ENCODE measurements around the gene NACAD. TPM values are rescaled to one million over a fixed set of nuclear protein-coding genes. Genes with fewer than 3 reads are reported as not detected.

Gene NACAD
- total and polyA plus RNA-seq, 2 of the 4 experiments (the other 2 are of a cell fraction) = 0.54 to 2.2 TPM

DNA sequence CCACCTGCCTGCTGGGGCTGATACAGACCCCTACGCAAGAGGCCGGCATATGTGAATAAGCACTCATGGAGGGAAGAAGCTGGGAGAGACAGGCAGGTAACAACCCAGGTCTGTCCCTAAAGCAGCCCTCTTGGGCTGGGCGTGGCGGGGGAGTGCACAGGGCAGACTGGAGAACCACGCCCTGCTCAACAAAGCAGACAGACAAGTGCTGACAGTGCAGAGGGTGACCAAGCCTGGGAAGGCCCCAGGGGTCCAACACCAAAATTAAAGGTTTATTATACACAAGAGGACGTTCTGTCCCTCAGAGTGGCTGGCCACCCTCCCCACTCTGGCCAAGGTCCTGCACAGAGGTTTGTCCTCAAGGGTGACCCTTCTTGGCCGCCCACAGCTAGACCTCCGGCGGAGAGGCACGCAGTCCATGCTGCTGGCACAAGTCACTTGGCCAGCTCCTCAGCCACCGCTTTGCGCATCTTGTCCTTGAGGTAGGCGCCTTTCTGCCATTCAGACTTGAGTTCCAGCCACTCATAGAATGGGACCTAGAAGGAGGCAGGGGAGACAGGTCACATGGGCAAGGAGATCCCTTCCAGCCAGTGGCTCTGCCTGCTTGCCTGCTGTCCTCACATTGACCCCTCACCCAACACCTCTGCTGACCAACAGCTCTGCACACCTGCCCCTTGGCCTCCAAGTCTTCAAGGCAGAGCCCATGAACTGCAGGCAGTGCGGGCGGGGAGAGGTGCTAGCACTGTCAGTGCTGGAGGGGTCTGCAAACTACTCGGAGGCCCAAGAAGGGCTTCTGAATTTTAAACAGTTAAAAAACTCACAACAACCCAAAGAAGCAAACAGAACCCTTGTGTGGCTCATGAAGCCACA lies 11.4 kb upstream of the NACAD start:
- no peak overlapping the region for H2BK20ac ChIP-seq (ENCODE audit: low read depth, low read length)
- no peak overlapping the region for H2AK5ac ChIP-seq (ENCODE audit: low read depth, low read length)
- H3K79me1 ChIP-seq (ENCODE audit: low read depth in 1 of 2, low read length in 2 of 2) = peaks cover 10 to 15% of the 10 kb centered on the region in 2 experiments
- H3K9me3 ChIP-seq (ENCODE audit: control insufficient read depth, insufficient read depth, low read length) = no peaks in the 10 kb centered on the region
- peaks cover 6% of the 10 kb centered on the region for H4K20me1 ChIP-seq (ENCODE audit: insufficient read depth, low read length)
- no peak overlapping the region for H3K4me2 ChIP-seq (ENCODE audit: low read depth, low read length)
- DNase-seq (no peak), ATAC-seq (ENCODE audit: low read depth) (no peak)
- POLR2A ChIA-PET (ENCODE audit: unreplicated experiment) = no interaction called here
- H4K91ac ChIP-seq (ENCODE audit: insufficient read depth, low read depth, low read length) = no peak overlapping the region
- H3K18ac ChIP-seq (ENCODE audit: low read depth, low read length) = no peak overlapping the region
- H3K36me3 ChIP-seq (ENCODE audit: control insufficient read depth, insufficient read depth, low read length) = peaks cover 63% of the 10 kb centered on the region
- CTCF ChIA-PET = interaction anchor here (0.9 kb wide), 1 partner anchor 15 kb away, joined by 3 read pairs; no protein-coding TSS in a partner anchor
- H3K27me3 ChIP-seq (ENCODE audit: control insufficient read depth, insufficient read depth, low read length) = no peaks in the 10 kb centered on the region
- WGBS, 2 experiments (ENCODE audit: extremely low coverage in 2 of 2, insufficient read length in 1 of 2) = 96% methylated on average over 12 of the region's 16 CpGs; no CpG with 5 or more reads in 1 of the 2 experiments
- no peak overlapping the region for H4K5ac ChIP-seq (ENCODE audit: low read depth, low read length)
- H3K4me1 ChIP-seq (ENCODE audit: control insufficient read depth, insufficient read depth, low read length) = no peaks in the 10 kb centered on the region
- no peak overlapping the region for H2BK15ac ChIP-seq (ENCODE audit: low read depth, low read length)
- no peak overlapping the region for H2AFZ ChIP-seq (replicated peaks; ENCODE audit: low read length, poor library complexity)
- intact Hi-C loops (cut with micrococcal nuclease) (no loop called here), dilution Hi-C loops (cut with HindIII; ENCODE audit: low sequenced_read_pairs, unreplicated experiment) (loop anchor here (10.0 kb wide), 1 partner anchor 65 kb away; no protein-coding TSS in a partner anchor), in situ Hi-C loops (cut with MboI; ENCODE audit: low sequenced_read_pairs) (no loop called here)
- H3K4ac ChIP-seq (ENCODE audit: low read depth, low read length) = no peak overlapping the region
- no TSS peak for BruUV-seq (replicated peaks)
- no peak overlapping the region for H3K9ac ChIP-seq (ENCODE audit: low read depth, low read length)
- no peak overlapping the region for H2BK120ac ChIP-seq (ENCODE audit: low read depth, low read length)
- no peak overlapping the region for H2BK5ac ChIP-seq (ENCODE audit: low read depth, low read length, poor library complexity, severe bottlenecking)
- H3K9me1 ChIP-seq (ENCODE audit: insufficient read depth, low read length) = no peaks in the 10 kb centered on the region; the same call in 1 of the 2 replicates
- no peak overlapping the region for H2AK9ac ChIP-seq (replicated peaks; ENCODE audit: low read depth, low read length, poor library complexity)
- no peak overlapping the region for H3K23ac ChIP-seq (ENCODE audit: low read depth, low read length)
- H3K27ac ChIP-seq (ENCODE audit: insufficient read depth, low read length) = no peak overlapping the region
- H3K56ac ChIP-seq (ENCODE audit: extremely low read depth, insufficient read depth, low read length) = no peak overlapping the region
- no peak overlapping the region for H3K14ac ChIP-seq (replicated peaks; ENCODE audit: low read depth, low read length)
- H3K4me3 ChIP-seq (ENCODE audit: insufficient read depth, low read depth, low read length) = no peak overlapping the region
- H4K8ac ChIP-seq (ENCODE audit: low read depth in 2 of 2, low read length in 2 of 2) = no peak overlapping the region
- TF ChIP-seq RAD21 (IDR thresholded peaks at IDR 0.05; ENCODE audit: low read length) = no peak
- TF ChIP-seq, protein P1, sequence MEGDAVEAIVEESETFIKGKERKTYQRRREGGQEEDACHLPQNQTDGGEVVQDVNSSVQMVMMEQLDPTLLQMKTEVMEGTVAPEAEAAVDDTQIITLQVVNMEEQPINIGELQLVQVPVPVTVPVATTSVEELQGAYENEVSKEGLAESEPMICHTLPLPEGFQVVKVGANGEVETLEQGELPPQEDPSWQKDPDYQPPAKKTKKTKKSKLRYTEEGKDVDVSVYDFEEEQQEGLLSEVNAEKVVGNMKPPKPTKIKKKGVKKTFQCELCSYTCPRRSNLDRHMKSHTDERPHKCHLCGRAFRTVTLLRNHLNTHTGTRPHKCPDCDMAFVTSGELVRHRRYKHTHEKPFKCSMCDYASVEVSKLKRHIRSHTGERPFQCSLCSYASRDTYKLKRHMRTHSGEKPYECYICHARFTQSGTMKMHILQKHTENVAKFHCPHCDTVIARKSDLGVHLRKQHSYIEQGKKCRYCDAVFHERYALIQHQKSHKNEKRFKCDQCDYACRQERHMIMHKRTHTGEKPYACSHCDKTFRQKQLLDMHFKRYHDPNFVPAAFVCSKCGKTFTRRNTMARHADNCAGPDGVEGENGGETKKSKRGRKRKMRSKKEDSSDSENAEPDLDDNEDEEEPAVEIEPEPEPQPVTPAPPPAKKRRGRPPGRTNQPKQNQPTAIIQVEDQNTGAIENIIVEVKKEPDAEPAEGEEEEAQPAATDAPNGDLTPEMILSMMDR (conservative IDR thresholded peaks at IDR 0.05; ENCODE audit: low read depth, low read length) = no peak
- TF ChIP-seq CHD1 (IDR thresholded peaks at IDR 0.05; ENCODE audit: low read depth, low read length) = no peak
- TF ChIP-seq, protein P2, sequence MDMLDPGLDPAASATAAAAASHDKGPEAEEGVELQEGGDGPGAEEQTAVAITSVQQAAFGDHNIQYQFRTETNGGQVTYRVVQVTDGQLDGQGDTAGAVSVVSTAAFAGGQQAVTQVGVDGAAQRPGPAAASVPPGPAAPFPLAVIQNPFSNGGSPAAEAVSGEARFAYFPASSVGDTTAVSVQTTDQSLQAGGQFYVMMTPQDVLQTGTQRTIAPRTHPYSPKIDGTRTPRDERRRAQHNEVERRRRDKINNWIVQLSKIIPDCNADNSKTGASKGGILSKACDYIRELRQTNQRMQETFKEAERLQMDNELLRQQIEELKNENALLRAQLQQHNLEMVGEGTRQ (IDR thresholded peaks at IDR 0.05; ENCODE audit: low read depth, low read length) = no peak
- TF ChIP-seq RCOR1 (IDR thresholded peaks at IDR 0.05; ENCODE audit: insufficient replicate concordance, low read length) = no peak
- no peak for TF ChIP-seq MAZ (IDR thresholded peaks at IDR 0.05; ENCODE audit: borderline replicate concordance, low read depth, low read length)
- no peak for TF ChIP-seq CEBPB (IDR thresholded peaks at IDR 0.05; ENCODE audit: low read depth, low read length)
- no peak for TF ChIP-seq MXI1 (IDR thresholded peaks at IDR 0.05; ENCODE audit: borderline replicate concordance, low read depth, low read length)
- no peak for TF ChIP-seq FOS (IDR thresholded peaks at IDR 0.05; ENCODE audit: low read depth, low read length)
- TF ChIP-seq, protein P3, sequence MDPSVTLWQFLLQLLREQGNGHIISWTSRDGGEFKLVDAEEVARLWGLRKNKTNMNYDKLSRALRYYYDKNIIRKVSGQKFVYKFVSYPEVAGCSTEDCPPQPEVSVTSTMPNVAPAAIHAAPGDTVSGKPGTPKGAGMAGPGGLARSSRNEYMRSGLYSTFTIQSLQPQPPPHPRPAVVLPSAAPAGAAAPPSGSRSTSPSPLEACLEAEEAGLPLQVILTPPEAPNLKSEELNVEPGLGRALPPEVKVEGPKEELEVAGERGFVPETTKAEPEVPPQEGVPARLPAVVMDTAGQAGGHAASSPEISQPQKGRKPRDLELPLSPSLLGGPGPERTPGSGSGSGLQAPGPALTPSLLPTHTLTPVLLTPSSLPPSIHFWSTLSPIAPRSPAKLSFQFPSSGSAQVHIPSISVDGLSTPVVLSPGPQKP (IDR thresholded peaks at IDR 0.05; ENCODE audit: borderline replicate concordance, low read depth, low read length) = no peak
- TF ChIP-seq BHLHE40 (IDR thresholded peaks at IDR 0.05; ENCODE audit: low read depth, low read length) = no peak
- TF ChIP-seq MAFK (IDR thresholded peaks at IDR 0.05; ENCODE audit: low read depth, low read length) = no peak
- TF ChIP-seq SMC3 (IDR thresholded peaks at IDR 0.05; ENCODE audit: low read depth, low read length) = no peak
- no peak for TF ChIP-seq POLR2A (IDR thresholded peaks at IDR 0.05; ENCODE audit: low read depth, low read length)
- TF ChIP-seq RFX5 (IDR thresholded peaks at IDR 0.05; ENCODE audit: low read depth, low read length) = no peak
